KMS-11 (cell line): ENCODE results near the gene PLA2G3.

Source experiments
- H2AFZ ChIP-seq: fragments of 200-600 bp; sonication (generic); 2 replicates; pipeline ENCODE4 v1.6.1; 2016; ENCODE audit warnings: antibody characterized with exemption, mixed run types, low read depth
- H3K27ac ChIP-seq: fragments of 200-600 bp; sonication (generic); 2 replicates; pipeline ENCODE4 v1.6.1; 2016; ENCODE audit warnings: mild to moderate bottlenecking, mixed run types
- H3K27me3 ChIP-seq: fragments of 200-600 bp; sonication (generic); 2 replicates; pipeline ENCODE4 v1.6.1; 2017; ENCODE audit warnings: mild to moderate bottlenecking, low read depth, mixed run types, moderate library complexity; ENCODE audit not compliant: insufficient read depth
- H3K36me3 ChIP-seq: fragments of 200-600 bp; sonication (generic); 2 replicates; pipeline ENCODE4 v1.6.1; 2017; ENCODE audit warnings: mild to moderate bottlenecking, mixed run types; ENCODE audit not compliant: insufficient read depth
- H3K4me1 ChIP-seq: fragments of 200-600 bp; sonication (generic); 2 replicates; pipeline ENCODE4 v1.6.1; 2016; ENCODE audit warnings: mild to moderate bottlenecking, low read depth, mixed run types; ENCODE audit not compliant: poor library complexity, severe bottlenecking
- H3K4me2 ChIP-seq: fragments of 200-600 bp; sonication (generic); 2 replicates; pipeline ENCODE4 v1.7.0; 2016; ENCODE audit warnings: mild to moderate bottlenecking, mixed run types
- H3K4me3 ChIP-seq: fragments of 200-600 bp; sonication (generic); IDR thresholded peaks from 2 replicates; pipeline ENCODE4 v1.6.1; 2017; ENCODE audit warnings: low read depth, low read length, mixed read lengths; ENCODE audit not compliant: insufficient read depth
- H3K79me2 ChIP-seq: fragments of 200-600 bp; sonication (generic); 2 replicates; pipeline ENCODE4 v1.6.1; 2016; ENCODE audit warnings: low read depth, mixed run types; ENCODE audit not compliant: insufficient read depth
- H3K9ac ChIP-seq: fragments of 200-600 bp; sonication (generic); 2 replicates; pipeline ENCODE4 v1.6.1; 2016; ENCODE audit warnings: mild to moderate bottlenecking, mixed run types
- H4K20me1 ChIP-seq: fragments of 200-600 bp; sonication (generic); 2 replicates; pipeline ENCODE4 v1.6.1; 2016; ENCODE audit warnings: mild to moderate bottlenecking, mixed run types; ENCODE audit not compliant: insufficient read depth
- CTCF ChIP-seq: fragments of 200-600 bp; sonication (generic); conservative IDR thresholded peaks from 2 replicates; pipeline ENCODE4 v1.6.1; 2017; ENCODE audit warnings: low read depth, mild to moderate bottlenecking, antibody characterized with exemption, low read length, moderate library complexity, mixed read lengths

PLA2G3 gene

GRCh38 chr22:31128156-31128555, 12.2 kb downstream of the PLA2G3 start:
- H3K9ac ChIP-seq, result no peak overlapping the region
- no peaks in the 10 kb centered on the region for H3K4me1 ChIP-seq
- H3K27ac ChIP-seq, result no peak overlapping the region
- no peaks in the 10 kb centered on the region for H4K20me1 ChIP-seq
- H2AFZ ChIP-seq, result no peak overlapping the region
- peaks cover 4% of the 10 kb centered on the region; the same call in 1 of the 2 replicates for H3K27me3 ChIP-seq
- H3K4me3 ChIP-seq, result no peak overlapping the region
- H3K4me2 ChIP-seq, result no peak overlapping the region
- H3K36me3 ChIP-seq, result no peaks in the 10 kb centered on the region
- no peaks in the 10 kb centered on the region for H3K79me2 ChIP-seq
- no peak for TF ChIP-seq CTCF

- H4K20me1 ChIP-seq, result no peaks in the 10 kb centered on the region
- no peak overlapping the region for H3K9ac ChIP-seq
- H3K79me2 ChIP-seq, result no peaks in the 10 kb centered on the region
- TF ChIP-seq CTCF, result no peak
- no peak overlapping the region for H2AFZ ChIP-seq
- no peak overlapping the region for H3K27ac ChIP-seq
- no peak overlapping the region for H3K4me2 ChIP-seq
- H3K27me3 ChIP-seq, result peaks cover 4% of the 10 kb centered on the region; the same call in 1 of the 2 replicates
- H3K4me3 ChIP-seq, result no peak overlapping the region
- no peaks in the 10 kb centered on the region for H3K4me1 ChIP-seq
- no peaks in the 10 kb centered on the region for H3K36me3 ChIP-seq
These were observed 13.0 kb downstream of the PLA2G3 start for GRCh38 chr22:31127181-31127772.

GRCh38 chr22:31126869-31127175, 13.5 kb downstream of the PLA2G3 start:
- no peak for TF ChIP-seq CTCF
- Histone ChIP-seq H3K27ac (no peak overlapping the region), H3K9ac (no peak overlapping the region), H2AFZ (no peak overlapping the region), H3K36me3 (no peaks in the 10 kb centered on the region), H3K4me3 (no peak overlapping the region), H3K79me2 (no peaks in the 10 kb centered on the region), H3K27me3 (peaks cover 4% of the 10 kb centered on the region; the same call in 1 of the 2 replicates), H3K4me1 (no peaks in the 10 kb centered on the region), H3K4me2 (no peak overlapping the region), H4K20me1 (no peaks in the 10 kb centered on the region)

GRCh38 chr22:31126128-31126868, 14.0 kb downstream of the PLA2G3 start:
- no peaks in the 10 kb centered on the region for H4K20me1 ChIP-seq
- H3K4me2 ChIP-seq, result no peak overlapping the region
- TF ChIP-seq CTCF, result no peak
- H3K36me3 ChIP-seq, result no peaks in the 10 kb centered on the region
- no peak overlapping the region for H3K4me3 ChIP-seq
- no peaks in the 10 kb centered on the region for H3K4me1 ChIP-seq
- no peaks in the 10 kb centered on the region for H3K79me2 ChIP-seq
- H3K9ac ChIP-seq, result no peak overlapping the region
- H2AFZ ChIP-seq, result no peak overlapping the region
- H3K27me3 ChIP-seq, result peaks cover 4% of the 10 kb centered on the region; the same call in 1 of the 2 replicates
- H3K27ac ChIP-seq, result no peak overlapping the region
